ENCODE results near the gene ODAD4.

DNA sequence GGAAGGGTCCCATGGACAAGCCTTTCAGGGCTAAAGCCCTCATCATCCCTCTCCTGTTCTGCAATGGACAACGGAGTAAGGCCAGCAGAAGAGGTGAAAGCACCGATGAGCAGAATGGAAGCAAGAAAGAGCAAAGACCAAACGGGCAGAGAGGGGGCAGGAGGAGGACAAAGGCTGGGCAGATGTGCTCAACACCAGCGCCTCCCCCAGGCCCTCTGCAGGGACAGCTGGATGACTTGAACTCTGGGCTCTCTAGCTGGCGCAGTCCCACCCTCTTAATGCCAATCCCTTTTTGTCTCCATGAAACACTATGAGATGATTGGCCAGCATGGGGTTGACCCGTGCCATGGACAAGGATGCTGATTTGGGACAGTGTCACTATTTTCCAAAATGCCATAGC lies 33.7 kb upstream of the ODAD4 start:
- TF ChIP-seq, protein P1, sequence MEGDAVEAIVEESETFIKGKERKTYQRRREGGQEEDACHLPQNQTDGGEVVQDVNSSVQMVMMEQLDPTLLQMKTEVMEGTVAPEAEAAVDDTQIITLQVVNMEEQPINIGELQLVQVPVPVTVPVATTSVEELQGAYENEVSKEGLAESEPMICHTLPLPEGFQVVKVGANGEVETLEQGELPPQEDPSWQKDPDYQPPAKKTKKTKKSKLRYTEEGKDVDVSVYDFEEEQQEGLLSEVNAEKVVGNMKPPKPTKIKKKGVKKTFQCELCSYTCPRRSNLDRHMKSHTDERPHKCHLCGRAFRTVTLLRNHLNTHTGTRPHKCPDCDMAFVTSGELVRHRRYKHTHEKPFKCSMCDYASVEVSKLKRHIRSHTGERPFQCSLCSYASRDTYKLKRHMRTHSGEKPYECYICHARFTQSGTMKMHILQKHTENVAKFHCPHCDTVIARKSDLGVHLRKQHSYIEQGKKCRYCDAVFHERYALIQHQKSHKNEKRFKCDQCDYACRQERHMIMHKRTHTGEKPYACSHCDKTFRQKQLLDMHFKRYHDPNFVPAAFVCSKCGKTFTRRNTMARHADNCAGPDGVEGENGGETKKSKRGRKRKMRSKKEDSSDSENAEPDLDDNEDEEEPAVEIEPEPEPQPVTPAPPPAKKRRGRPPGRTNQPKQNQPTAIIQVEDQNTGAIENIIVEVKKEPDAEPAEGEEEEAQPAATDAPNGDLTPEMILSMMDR (IDR thresholded peaks at IDR 0.05; ENCODE audit: low read depth, low read length) = no peak
- no peak for TF ChIP-seq EZH2phosphoT487 (IDR thresholded peaks at IDR 0.05; ENCODE audit: low read depth)
